B cell (primary cell): Measurements from ENCODE around the gene GOT1. TPM values are rescaled to one million over a fixed set of nuclear protein-coding genes. Genes with fewer than 3 reads are reported as not detected.

Experiments used
- ATAC-seq: fragments of 200-7000 bp; cut with Tn5 transposase; one replicate; pipeline ENCODE4 v1.10.0; 2021; ENCODE audit warnings: low read depth, mild to moderate bottlenecking, moderate number of reproducible peaks, moderate library complexity
- CTCF ChIA-PET: fragments of 350-600 bp; sonication (Branson Sonifier 250); formaldehyde crosslinking; loops from one replicate; lab custom pipeline; 2021; ENCODE audit warnings: antibody characterized with exemption, inconsistent platforms; lab: Charles Lee
- POLR2A ChIA-PET: fragments of 350-600 bp; sonication (Branson Sonifier 250); formaldehyde crosslinking; loops from one replicate; lab custom pipeline; 2021; ENCODE audit warnings: antibody characterized with exemption; lab: Charles Lee
- DNase-seq: peaks from one replicate; pipeline ENCODE4 v3.0.0; 2013
- H2AFZ ChIP-seq: 2 replicates; pipeline ENCODE4 v1.6.1; 2012; ENCODE audit warnings: mild to moderate bottlenecking, low read depth, low read length; ENCODE audit not compliant: insufficient read depth, poor library complexity, severe bottlenecking
- H3K27ac ChIP-seq, 2 donors: 1 replicate in 1 of 2; 2 replicates in 1 of 2; pipeline ENCODE4 v1.5.1; 2012 to 2013; ENCODE audit warnings: low read length in 2 of 2, mild to moderate bottlenecking in 2 of 2, moderate library complexity in 1 of 2
- H3K27me3 ChIP-seq, 4 experiments: fragments of 200-600 bp in 1 of 4; sonication (generic) in 1 of 4; replicated peaks in 1 of 4; 1 replicate in 2 of 4; 2 replicates in 2 of 4; pipeline versions ENCODE4 v1.6.1 to v1.7.0; 2013 to 2016; ENCODE audit warnings: low read length in 3 of 4, mild to moderate bottlenecking in 2 of 4, mixed read lengths in 1 of 4, moderate library complexity in 1 of 4; ENCODE audit not compliant: insufficient read depth in 4 of 4, control insufficient read depth in 3 of 4; ENCODE audit errors: control extremely low read depth in 1 of 4
- H3K36me3 ChIP-seq, 2 experiments: replicated peaks in 1 of 2; 1 replicate in 1 of 2; 2 replicates in 1 of 2; pipeline versions ENCODE4 v1.6.1 to v1.7.1; 2013; ENCODE audit warnings: low read length in 1 of 2; ENCODE audit not compliant: insufficient read depth in 2 of 2, control insufficient read depth in 1 of 2; ENCODE audit errors: control extremely low read depth in 1 of 2, extremely low read depth in 1 of 2
- H3K4me1 ChIP-seq, 2 donors: fragments of 200-600 bp in 1 of 2; sonication (generic) in 1 of 2; 1 replicate in 1 of 2; 2 replicates in 1 of 2; pipeline versions ENCODE4 v1.5.1 to v1.6.1; 2013 to 2017; ENCODE audit warnings: low read length in 2 of 2; ENCODE audit not compliant: control insufficient read depth in 2 of 2, insufficient read depth in 2 of 2
- H3K4me2 ChIP-seq: replicated peaks from 2 replicates; pipeline ENCODE3; 2012; ENCODE audit warnings: mild to moderate bottlenecking, low read depth, low read length; ENCODE audit not compliant: poor library complexity, severe bottlenecking
- H3K4me3 ChIP-seq, 5 experiments: fragments of 200-600 bp in 1 of 5; sonication (generic) in 1 of 5; 1 replicate in 3 of 5; 2 replicates in 2 of 5; pipeline versions ENCODE4 v1.5.1 to v1.7.0; 2011 to 2016; ENCODE audit warnings: low read length in 4 of 5, mild to moderate bottlenecking in 4 of 5, low read depth in 2 of 5, control low read depth in 1 of 5, moderate library complexity in 1 of 5; ENCODE audit not compliant: insufficient read depth in 1 of 5; ENCODE audit errors: control extremely low read depth in 1 of 5, extremely low read depth in 1 of 5
- H3K79me2 ChIP-seq: fragments of 200-600 bp; sonication (generic); one replicate; pipeline ENCODE4 v1.6.0; 2016; ENCODE audit warnings: low read length; ENCODE audit not compliant: control insufficient read depth, insufficient read depth
- H3K9ac ChIP-seq: fragments of 200-600 bp; sonication (generic); 2 replicates; pipeline ENCODE4 v1.6.1; 2017; ENCODE audit warnings: mild to moderate bottlenecking, low read length, moderate library complexity
- H3K9me3 ChIP-seq, 3 donors: one replicate each; pipeline versions ENCODE4 v1.6.1 to v1.7.1; 2013; ENCODE audit warnings: low read length in 2 of 3; ENCODE audit not compliant: control insufficient read depth in 2 of 3, insufficient read depth in 1 of 3; ENCODE audit errors: control extremely low read depth in 1 of 3
- H4K20me1 ChIP-seq: 2 replicates; pipeline ENCODE4 v1.6.0; 2012; ENCODE audit warnings: mild to moderate bottlenecking, low read length; ENCODE audit not compliant: insufficient read depth, control insufficient read depth, poor library complexity, severe bottlenecking
- H3K27ac Mint-ChIP-seq: one replicate; pipeline ENCODE4 v1.8.0; 2021; ENCODE audit warnings: mixed read lengths
- H3K27me3 Mint-ChIP-seq: one replicate; pipeline ENCODE4 v1.8.0; 2021; ENCODE audit warnings: mixed read lengths
- H3K4me1 Mint-ChIP-seq: one replicate; pipeline ENCODE4 v1.8.0; 2021; ENCODE audit warnings: mixed read lengths
- H3K4me3 Mint-ChIP-seq: one replicate; pipeline ENCODE4 v1.8.0; 2021; ENCODE audit warnings: mixed read lengths
- H3K9me3 Mint-ChIP-seq: one replicate; pipeline ENCODE4 v1.8.0; 2022; ENCODE audit warnings: mixed read lengths; ENCODE audit not compliant: insufficient read depth
- CTCF ChIP-seq: fragments of 200-600 bp; IDR thresholded peaks from one replicate; pipeline ENCODE4 v1.8.0; 2022; ENCODE audit warnings: antibody characterized with exemption, mild to moderate bottlenecking
- EZH2 ChIP-seq: IDR thresholded peaks from 2 replicates; pipeline ENCODE4 v1.6.1; 2012; ENCODE audit warnings: borderline replicate concordance, low read depth, mild to moderate bottlenecking, moderate library complexity, low read length; ENCODE audit not compliant: insufficient read depth, poor library complexity, severe bottlenecking
- WGBS: methylation state at CpG from one replicate; pipeline ENCODE4 v1.1.5; 2013; ENCODE audit warnings: missing lambda C conversion rate; ENCODE audit not compliant: insufficient coverage; 5-methylcytosine and 5-hydroxymethylcytosine counted together
- intact Hi-C: fragments of 100-400 bp; cut with micrococcal nuclease; formaldehyde crosslinking; loops from one replicate; pipeline ENCODE4 v1.10.0; 2022
- polyA plus RNA-seq: library from polyadenylated mRNA; depleted of rRNA; stranded (reverse); fragments of >200 nt; gene quantifications from 2 replicates; pipeline ENCODE4 v1.2.3, GENCODE V29; 2012
- total RNA-seq, 2 donors: library from RNA; stranded (reverse); fragments of 120-200 nt in 1 of 2; gene quantifications; 1 replicate in 1 of 2; 2 replicates in 1 of 2; pipeline versions ENCODE4 v1.2.3 to v1.2.4, GENCODE V29; 2013 to 2022

Gene GOT1
- total and polyA plus RNA-seq, 2 donors (not counting 1 experiment from before 2014, with no cell fraction given): 5.9 to 14.9 TPM

- Histone ChIP-seq H3K27me3 (peaks cover 0 to 2% (median 0%) of the 10 kb centered on the region in 4 experiments), H3K9me3 (no peaks in the 10 kb centered on the region), H3K4me3 (no peak overlapping the region), H3K79me2 (no peaks in the 10 kb centered on the region), H3K9ac (no peak overlapping the region), H3K4me2 (no peak overlapping the region), H4K20me1 (no peaks in the 10 kb centered on the region), H3K4me1 (peaks cover 2 to 4% of the 10 kb centered on the region in 2 donors), H2AFZ (no peak overlapping the region), H3K36me3 (no peaks in the 10 kb centered on the region), H3K27ac (no peak overlapping the region)
- no peaks in the 10 kb centered on the region for H3K9me3 Mint-ChIP-seq
- ATAC-seq (no peak), DNase-seq (no peak)
- intact Hi-C loops: no loop called here
- H3K4me1 Mint-ChIP-seq: peaks cover 1% of the 10 kb centered on the region
- no peaks in the 10 kb centered on the region for H3K27me3 Mint-ChIP-seq
- no peak overlapping the region for H3K27ac Mint-ChIP-seq
- 88% methylated on average over 2 of the region's 2 CpGs for WGBS
- ChIA-PET CTCF (interaction anchor here (1.0 to 3.4 kb wide), 11 partner anchors 11 to 924 kb away, joined by 3 to 34 read pairs (median 10); partner anchors contain the start of gene GOT1), POLR2A (no interaction called here)
- TF ChIP-seq EZH2 (no peak), CTCF (no peak)
- no peak overlapping the region for H3K4me3 Mint-ChIP-seq
Measured at GRCh38 chr10:99391346-99391745, 39.1 kb downstream of the GOT1 start.

GRCh38 chr10:99389729-99390480 lies 40.5 kb downstream of the GOT1 start:
- no peaks in the 10 kb centered on the region for H3K9me3 Mint-ChIP-seq
- H3K4me2 ChIP-seq: no peak overlapping the region
- no peak overlapping the region for H3K9ac ChIP-seq
- ChIA-PET POLR2A (no interaction called here), CTCF (interaction anchor here (0.7 kb wide), 2 partner anchors 40 to 205 kb away, joined by 3 to 4 read pairs; no protein-coding TSS in a partner anchor)
- intact Hi-C loops: no loop called here
- no peak overlapping the region for H3K27ac Mint-ChIP-seq
- TF ChIP-seq CTCF: no peak
- no peak for TF ChIP-seq EZH2
- no peaks in the 10 kb centered on the region for H3K79me2 ChIP-seq
- no peak overlapping the region for H2AFZ ChIP-seq
- peaks cover 1% of the 10 kb centered on the region for H3K4me1 Mint-ChIP-seq
- no peaks in the 10 kb centered on the region for H3K9me3 ChIP-seq
- no peaks in the 10 kb centered on the region for H4K20me1 ChIP-seq
- peaks cover 0 to 2% (median 0%) of the 10 kb centered on the region in 4 experiments for H3K27me3 ChIP-seq
- no peak overlapping the region for H3K27ac ChIP-seq
- H3K4me3 ChIP-seq: no peak overlapping the region
- H3K4me1 ChIP-seq: peaks cover 2 to 4% of the 10 kb centered on the region in 2 donors
- ATAC-seq (no peak), DNase-seq (no peak)
- H3K27me3 Mint-ChIP-seq: no peaks in the 10 kb centered on the region
- WGBS: 94% methylated on average over 4 of the region's 9 CpGs
- no peaks in the 10 kb centered on the region for H3K36me3 ChIP-seq
- H3K4me3 Mint-ChIP-seq: no peak overlapping the region
